Testis (tissue), 2 donors: ENCODE data around the gene PNKP.

Experiments
- CTCF ChIP-seq, 3 experiments: fragments of 450-650 bp in 2 of 3; fragments of 200-600 bp in 1 of 3; sonication (generic) in 1 of 3; IDR thresholded peaks; one replicate each; pipeline ENCODE4 v1.5.1; 2016 to 2019; ENCODE audit warnings: antibody characterized with exemption in 3 of 3, mild to moderate bottlenecking in 2 of 3, moderate library complexity in 1 of 3
- POLR2A ChIP-seq: fragments of 450-650 bp; IDR thresholded peaks from one replicate; pipeline ENCODE4 v1.6.1; 2017; ENCODE audit warnings: antibody characterized with exemption, mild to moderate bottlenecking, moderate library complexity

- TF ChIP-seq CTCF (IDR thresholded peaks at IDR 0.05), result no peak
- no peak for TF ChIP-seq POLR2A
These were observed 5.1 kb upstream of the PNKP start for GRCh38 chr19:49872245-49873128.
